Right cardiac atrium (tissue), 5 donors: ENCODE measurements around the gene PPP1R12B. TPM values are rescaled to one million over a fixed set of nuclear protein-coding genes. Genes with fewer than 3 reads are reported as not detected.
A peak's percentile ranks its signal among the peaks of the same experiment; 100 is the strongest.

ENCODE experiments used
- ATAC-seq, 2 donors: fragments of 200-7000 bp; cut with Tn5 transposase; one replicate each; pipeline versions ENCODE4 v1.8.0 to v1.9.1; 2020; ENCODE audit warnings: moderate library complexity in 2 of 2, mild to moderate bottlenecking in 1 of 2
- DNase-seq, 3 donors: peaks; one replicate each; pipeline ENCODE4 v3.0.0-alpha.2; 2020
- H3K27ac ChIP-seq: one replicate; pipeline ENCODE4 v1.5.1; 2013; ENCODE audit warnings: mild to moderate bottlenecking, low read length, control low read depth, moderate library complexity
- H3K27me3 ChIP-seq: one replicate; pipeline ENCODE4 v1.6.1; 2013; ENCODE audit not compliant: control insufficient read depth, insufficient read depth
- H3K4me1 ChIP-seq: one replicate; pipeline ENCODE4 v1.6.1; 2013; ENCODE audit warnings: low read length; ENCODE audit not compliant: control insufficient read depth, insufficient read depth
- H3K4me3 ChIP-seq: one replicate; pipeline ENCODE4 v1.5.1; 2013; ENCODE audit warnings: low read length, control low read depth
- H3K9me3 ChIP-seq: one replicate; pipeline ENCODE4 v1.6.1; 2013; ENCODE audit warnings: low read length; ENCODE audit not compliant: control insufficient read depth
- WGBS: extraction: QIAGEN DNeasy Blood & Tissue Kit; methylation state at CpG from one replicate; pipeline ENCODE4 v1.1.7; 2013; 5-methylcytosine and 5-hydroxymethylcytosine counted together
- intact Hi-C, 4 donors: fragments of 100-400 bp; cut with DNase I; formaldehyde crosslinking; loops; one replicate each; pipeline versions ENCODE4 v1.11.0 to v1.14.0; 2022 to 2023
- polyA plus RNA-seq: library from polyadenylated mRNA; stranded (reverse); fragments of 200-250 nt; gene quantifications from one replicate; pipeline ENCODE4 v1.2.3, GENCODE V29; 2013
- total RNA-seq, 4 donors: library from RNA; stranded (reverse); fragmentation: NEBNext Ultra II Directional; extraction: Animal tissue kit (Norgen Biotek cat#: 25700); gene quantifications; one replicate each; pipeline ENCODE4 v1.2.1, GENCODE V29; 2021
- donor health status: healthy with polysubstance abuse.
- donor health status: DM: no; HTN: yes; CAD: no.
- donor health status: DM: no; HTN: no; CAD: no.
- donor health status: DM: no; HTN: yes; CAD: no; lungs with severe emphysema.
- donor health status: DM: yes; HTN: yes; CAD: no.

Gene PPP1R12B
- total and polyA plus RNA-seq, 5 donors: 182 to 741 (median 592) TPM

GRCh38 chr1:202586018-202586821, 237.7 kb downstream of the PPP1R12B start:
- no peak for ATAC-seq
- peak in 2 of 3 donors; percentile 43 to 77 for DNase-seq
- Histone ChIP-seq H3K4me3 (no peak overlapping the region), H3K9me3 (no peaks in the 10 kb centered on the region), H3K4me1 (peaks cover 33% of the 10 kb centered on the region), H3K27me3 (no peaks in the 10 kb centered on the region), H3K27ac (peak overlapping the region; percentile 40)
- WGBS: 30% methylated on average over 4 of the region's 4 CpGs
- intact Hi-C loops: no loop called here

GRCh38 chr1:202586871-202587270, 238.4 kb downstream of the PPP1R12B start:
- Histone ChIP-seq H3K4me1 (peaks cover 33% of the 10 kb centered on the region), H3K9me3 (no peaks in the 10 kb centered on the region), H3K27ac (peak overlapping the region; percentile 73), H3K4me3 (no peak overlapping the region), H3K27me3 (no peaks in the 10 kb centered on the region)
- DNase-seq: no peak
- WGBS: 68% methylated on average over 1 of the region's 1 CpG
- intact Hi-C loops: no loop called here
- no peak for ATAC-seq

- H3K4me1 ChIP-seq: peaks cover 35% of the 10 kb centered on the region
- no peaks in the 10 kb centered on the region for H3K27me3 ChIP-seq
- ATAC-seq (no peak), DNase-seq (no peak)
- no peak overlapping the region for H3K4me3 ChIP-seq
- intact Hi-C loops: no loop called here
- H3K27ac ChIP-seq: peak overlapping the region; percentile 73
- 0% methylated on average over 1 of the region's 1 CpG for WGBS
- no peaks in the 10 kb centered on the region for H3K9me3 ChIP-seq
These were observed 239.5 kb downstream of the PPP1R12B start for GRCh38 chr1:202587859-202588485.

GRCh38 chr1:202588503-202589189, 240.1 kb downstream of the PPP1R12B start:
- DNase-seq: peak in 2 of 3 donors; percentile 36 to 58
- peak in 1 of 2 donors; percentile 30 for ATAC-seq
- WGBS: 58% methylated on average over 4 of the region's 4 CpGs

GRCh38 chr1:202589190-202589930, 240.9 kb downstream of the PPP1R12B start:
- WGBS: 28% methylated on average over 8 of the region's 8 CpGs
- intact Hi-C loops: no loop called here
- Histone ChIP-seq H3K9me3 (no peaks in the 10 kb centered on the region), H3K4me1 (peaks cover 37% of the 10 kb centered on the region), H3K27ac (peak overlapping the region; percentile 100), H3K4me3 (no peak overlapping the region), H3K27me3 (no peaks in the 10 kb centered on the region)
- peak; percentile 91 to 93 (median 92) for DNase-seq
- peak; percentile 89 to 91 for ATAC-seq

More at GRCh38 chr1:202588503-202589189, 240.1 kb downstream of the PPP1R12B start:
- Histone ChIP-seq H3K27ac (peak overlapping the region; percentile 100), H3K9me3 (no peaks in the 10 kb centered on the region), H3K27me3 (no peaks in the 10 kb centered on the region), H3K4me3 (no peak overlapping the region), H3K4me1 (peaks cover 37% of the 10 kb centered on the region)
- intact Hi-C loops: no loop called here

GRCh38 chr1:202590126-202590525, 241.6 kb downstream of the PPP1R12B start:
- Histone ChIP-seq H3K4me1 (peaks cover 37% of the 10 kb centered on the region), H3K4me3 (no peak overlapping the region), H3K9me3 (no peaks in the 10 kb centered on the region), H3K27ac (peak overlapping the region; percentile 100), H3K27me3 (no peaks in the 10 kb centered on the region)
- peak in 1 of 3 donors; percentile 53 for DNase-seq
- 86% methylated on average over 4 of the region's 4 CpGs for WGBS
- no peak for ATAC-seq
- intact Hi-C loops: loop anchor here in 1 of 4 donors (10.0 kb wide), 1 partner anchor 245 kb away; the partner anchor contains the start of genes PPP1R12B and UBE2T

- DNase-seq: peak in 1 of 3 donors; percentile 50
- Histone ChIP-seq H3K4me1 (peaks cover 37% of the 10 kb centered on the region), H3K4me3 (no peak overlapping the region), H3K9me3 (no peaks in the 10 kb centered on the region), H3K27me3 (no peaks in the 10 kb centered on the region), H3K27ac (peak overlapping the region; percentile 16)
- no peak for ATAC-seq
- WGBS: 81% methylated on average over 5 of the region's 5 CpGs
- intact Hi-C loops: loop anchor here in 1 of 4 donors (10.0 kb wide), 1 partner anchor 246 kb away; the partner anchor contains the start of genes PPP1R12B and UBE2T
These were observed 242.5 kb downstream of the PPP1R12B start for GRCh38 chr1:202590975-202591411.

GRCh38 chr1:202591515-202591914, 243.0 kb downstream of the PPP1R12B start:
- no peaks in the 10 kb centered on the region for H3K9me3 ChIP-seq
- DNase-seq (peak in 1 of 3 donors; percentile 52), ATAC-seq (no peak)
- peaks cover 35% of the 10 kb centered on the region for H3K4me1 ChIP-seq
- intact Hi-C loops: loop anchor here in 1 of 4 donors (10.0 kb wide), 1 partner anchor 247 kb away; the partner anchor contains the start of genes PPP1R12B and UBE2T
- WGBS: 93% methylated on average over 7 of the region's 7 CpGs
- H3K27ac ChIP-seq: no peak overlapping the region
- H3K4me3 ChIP-seq: no peak overlapping the region
- no peaks in the 10 kb centered on the region for H3K27me3 ChIP-seq

- H3K27me3 ChIP-seq: no peaks in the 10 kb centered on the region
- DNase-seq (peak in 1 of 3 donors; percentile 58), ATAC-seq (no peak)
- H3K9me3 ChIP-seq: no peaks in the 10 kb centered on the region
- H3K4me3 ChIP-seq: no peak overlapping the region
- peaks cover 33% of the 10 kb centered on the region for H3K4me1 ChIP-seq
- H3K27ac ChIP-seq: peak overlapping the region; percentile 34
- intact Hi-C loops: loop anchor here in 1 of 4 donors (10.0 kb wide), 1 partner anchor 247 kb away; the partner anchor contains the start of genes PPP1R12B and UBE2T
- WGBS: 78% methylated on average over 7 of the region's 7 CpGs
These were observed 243.6 kb downstream of the PPP1R12B start for GRCh38 chr1:202592146-202592545.

- no peak overlapping the region for H3K27ac ChIP-seq
- 78% methylated on average over 4 of the region's 4 CpGs for WGBS
- ATAC-seq: no peak
- no peaks in the 10 kb centered on the region for H3K27me3 ChIP-seq
- peaks cover 19% of the 10 kb centered on the region for H3K4me1 ChIP-seq
- no peaks in the 10 kb centered on the region for H3K9me3 ChIP-seq
- no peak for DNase-seq
- no peak overlapping the region for H3K4me3 ChIP-seq
- intact Hi-C loops: loop anchor here in 1 of 4 donors (10.0 kb wide), 1 partner anchor 249 kb away; the partner anchor contains the start of genes PPP1R12B and UBE2T
These were observed 245.3 kb downstream of the PPP1R12B start for GRCh38 chr1:202593845-202594244.
